IMR-90 (cell line): ENCODE data around the gene HES1. TPM values are rescaled to one million over a fixed set of nuclear protein-coding genes. Genes with fewer than 3 reads are reported as not detected.
"Not testable (repeated sequence)": the region's sequence is repeated elsewhere in the genome, so short reads cannot be mapped to it uniquely, and the experiment has no call there.

ENCODE experiments used
- ATAC-seq: fragments of 200-7000 bp; cut with Tn5 transposase; 2 replicates; pipeline ENCODE4 v1.9.1; 2020; ENCODE audit warnings: low read depth, mild to moderate bottlenecking, moderate library complexity
- BruUV-seq: library from RNA; stranded (reverse); fragments of 400-500 nt; replicated peaks from 2 replicates; lab custom pipeline; 2021; lab: Mats Ljungman, UMichigan
- CTCF ChIA-PET: fragments of 300-600 bp; formaldehyde crosslinking; extraction: SDS; loops from one replicate; lab custom pipeline; 2021; ENCODE audit warnings: antibody characterized with exemption; lab: Yijun Ruan, JAX
- POLR2A ChIA-PET: fragments of 300-600 bp; sonication (Branson Sonifier 250); formaldehyde crosslinking; loops from one replicate; lab custom pipeline; 2022; ENCODE audit warnings: antibody characterized with exemption; ENCODE audit not compliant: unreplicated experiment; lab: Charles Lee
- DNase-seq: peaks from one replicate; pipeline ENCODE4 v3.0.0; 2013
- H2AFZ ChIP-seq: replicated peaks from 2 replicates; pipeline ENCODE3; 2013; ENCODE audit warnings: low read length, mild to moderate bottlenecking; ENCODE audit not compliant: poor library complexity
- H2AK5ac ChIP-seq: 2 replicates; pipeline ENCODE4 v1.6.1; 2013; ENCODE audit warnings: low read depth, low read length, inconsistent platforms
- H2AK9ac ChIP-seq: replicated peaks from 2 replicates; pipeline ENCODE3; 2013; ENCODE audit warnings: mild to moderate bottlenecking, low read depth, low read length, moderate library complexity; ENCODE audit not compliant: poor library complexity
- H2BK120ac ChIP-seq: 2 replicates; pipeline ENCODE4 v1.6.1; 2013; ENCODE audit warnings: low read depth, low read length, inconsistent platforms
- H2BK15ac ChIP-seq: 3 replicates; pipeline ENCODE4 v1.6.1; 2013; ENCODE audit warnings: low read depth, low read length, inconsistent platforms
- H2BK20ac ChIP-seq: 2 replicates; pipeline ENCODE4 v1.6.1; 2013; ENCODE audit warnings: low read depth, mild to moderate bottlenecking, inconsistent platforms, low read length, moderate library complexity
- H2BK5ac ChIP-seq: 2 replicates; pipeline ENCODE4 v1.6.1; 2013; ENCODE audit warnings: mild to moderate bottlenecking, low read depth, low read length, inconsistent platforms; ENCODE audit not compliant: poor library complexity, severe bottlenecking
- H3K14ac ChIP-seq: replicated peaks from 2 replicates; pipeline ENCODE4 v1.6.1; 2013; ENCODE audit warnings: low read depth, low read length, inconsistent platforms
- H3K18ac ChIP-seq: 2 replicates; pipeline ENCODE4 v1.6.1; 2013; ENCODE audit warnings: low read depth, low read length, control low read depth
- H3K23ac ChIP-seq: 2 replicates; pipeline ENCODE4 v1.6.1; 2013; ENCODE audit warnings: low read depth, low read length, inconsistent platforms
- H3K27ac ChIP-seq: 2 replicates; pipeline ENCODE4 v1.5.1; 2013; ENCODE audit warnings: mild to moderate bottlenecking, control low read depth, low read length; ENCODE audit not compliant: insufficient read depth
- H3K27me3 ChIP-seq: 2 replicates; pipeline ENCODE4 v1.6.1; 2013; ENCODE audit warnings: low read length; ENCODE audit not compliant: control insufficient read depth, insufficient read depth
- H3K36me3 ChIP-seq: 2 replicates; pipeline ENCODE4 v1.6.1; 2013; ENCODE audit warnings: low read length, mixed read lengths; ENCODE audit not compliant: control insufficient read depth, insufficient read depth
- H3K4ac ChIP-seq: 2 replicates; pipeline ENCODE4 v1.6.1; 2013; ENCODE audit warnings: low read depth, low read length, inconsistent platforms
- H3K4me1 ChIP-seq: 2 replicates; pipeline ENCODE4 v1.6.1; 2013; ENCODE audit warnings: low read length, mixed read lengths; ENCODE audit not compliant: control insufficient read depth, insufficient read depth
- H3K4me2 ChIP-seq: 2 replicates; pipeline ENCODE4 v1.6.1; 2013; ENCODE audit warnings: low read depth, mild to moderate bottlenecking, control low read depth, low read length, moderate library complexity
- H3K4me3 ChIP-seq: 2 replicates; pipeline ENCODE4 v1.5.1; 2013; ENCODE audit warnings: low read depth, mild to moderate bottlenecking, control low read depth, low read length, moderate library complexity; ENCODE audit not compliant: insufficient read depth
- H3K56ac ChIP-seq: 2 replicates; pipeline ENCODE4 v1.6.1; 2013; ENCODE audit warnings: low read length, inconsistent platforms; ENCODE audit not compliant: insufficient read depth; ENCODE audit errors: extremely low read depth
- H3K79me1 ChIP-seq, 2 experiments: 2 replicates each; pipeline ENCODE4 v1.6.1; 2013; ENCODE audit warnings: low read length in 2 of 2, inconsistent platforms in 1 of 2, low read depth in 1 of 2
- H3K9ac ChIP-seq: 2 replicates; pipeline ENCODE4 v1.6.1; 2013; ENCODE audit warnings: low read depth, low read length, control low read depth
- H3K9me1 ChIP-seq: 2 replicates; pipeline ENCODE4 v1.6.1; 2013; ENCODE audit warnings: low read length, inconsistent platforms; ENCODE audit not compliant: insufficient read depth
- H3K9me3 ChIP-seq: 2 replicates; pipeline ENCODE4 v1.6.1; 2013; ENCODE audit warnings: low read length; ENCODE audit not compliant: control insufficient read depth, insufficient read depth
- H4K20me1 ChIP-seq: 2 replicates; pipeline ENCODE4 v1.6.1; 2013; ENCODE audit warnings: low read length, inconsistent platforms; ENCODE audit not compliant: insufficient read depth
- H4K5ac ChIP-seq: 2 replicates; pipeline ENCODE4 v1.6.1; 2013; ENCODE audit warnings: mild to moderate bottlenecking, low read depth, low read length, control low read depth
- H4K8ac ChIP-seq, 2 experiments: 2 replicates each; pipeline ENCODE4 v1.6.1; 2013; ENCODE audit warnings: low read depth in 2 of 2, low read length in 2 of 2, control low read depth in 1 of 2, inconsistent platforms in 1 of 2
- H4K91ac ChIP-seq: 2 replicates; pipeline ENCODE4 v1.6.1; 2013; ENCODE audit warnings: low read depth, low read length, inconsistent platforms; ENCODE audit not compliant: insufficient read depth
- WGBS, 2 experiments: methylation state at CpG; one replicate each; pipeline versions ENCODE4 v1.1.5 to v1.1.7; 2013; ENCODE audit warnings: missing lambda C conversion rate in 2 of 2; ENCODE audit not compliant: insufficient read length in 1 of 2; ENCODE audit errors: extremely low coverage in 2 of 2; 5-methylcytosine and 5-hydroxymethylcytosine counted together
- dilution Hi-C: fragments of 300-500 bp; cut with HindIII; formaldehyde crosslinking; loops from one replicate; pipeline ENCODE4 v1.14.3; 2018; ENCODE audit warnings: low sequenced_read_pairs; ENCODE audit not compliant: unreplicated experiment
- in situ Hi-C: fragments of 300-500 bp; cut with MboI; formaldehyde crosslinking; loops from 3 replicates; pipeline ENCODE4 v1.14.3; 2019; ENCODE audit warnings: low sequenced_read_pairs, inconsistent platforms, mixed read lengths
- intact Hi-C: fragments of 100-400 bp; cut with micrococcal nuclease; formaldehyde crosslinking; loops from 2 replicates; pipeline ENCODE4 v1.10.0; 2022
- polyA plus RNA-seq, 3 experiments: library from polyadenylated mRNA; depleted of rRNA; stranded (reverse); fragments of >200 nt; gene quantifications; 2 replicates each; pipeline ENCODE4 v1.2.3, GENCODE V29; 2012; ENCODE audit warnings: low replicate concordance in 1 of 3
- total RNA-seq: library from RNA; depleted of rRNA; stranded (reverse); fragments of >200 nt; gene quantifications from 2 replicates; pipeline ENCODE4 v1.2.3, GENCODE V29; 2012

Gene HES1
- total and polyA plus RNA-seq, 2 of the 4 experiments (the other 2 are of a cell fraction) = 3.6 to 6.7 TPM

DNA sequence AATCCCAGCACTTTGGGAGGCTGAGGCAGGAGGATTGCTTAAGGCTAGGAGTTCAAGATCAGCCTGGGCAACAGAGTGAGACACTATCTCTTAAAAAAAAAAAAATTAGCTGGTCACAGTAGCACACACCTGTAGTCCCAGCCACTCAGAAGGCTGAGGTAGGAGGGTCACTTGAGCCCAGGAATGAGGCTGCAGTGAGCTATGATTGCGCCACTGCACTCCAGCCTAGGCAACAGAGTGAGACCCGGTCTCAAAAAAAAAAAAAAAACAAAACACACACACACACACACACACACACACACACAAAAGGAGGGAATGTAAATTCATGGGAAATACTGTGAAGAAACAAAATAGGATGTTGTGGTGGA is 15.0 kb downstream of the HES1 start:
- H3K23ac ChIP-seq, H2BK20ac ChIP-seq, CTCF ChIA-PET, H3K18ac ChIP-seq, H2BK5ac ChIP-seq, H3K14ac ChIP-seq, H4K20me1 ChIP-seq, BruUV-seq, ATAC-seq, H3K36me3 ChIP-seq, H3K9me3 ChIP-seq, H3K4me2 ChIP-seq, H2BK120ac ChIP-seq, H3K4me1 ChIP-seq, H3K9ac ChIP-seq, intact Hi-C loops, in situ Hi-C loops, dilution Hi-C loops, H4K91ac ChIP-seq, H3K56ac ChIP-seq, H2AK5ac ChIP-seq, H3K79me1 ChIP-seq, H2AFZ ChIP-seq, H3K9me1 ChIP-seq, H2BK15ac ChIP-seq, H2AK9ac ChIP-seq, H3K4ac ChIP-seq, DNase-seq, H3K4me3 ChIP-seq, H4K5ac ChIP-seq, H4K8ac ChIP-seq, POLR2A ChIA-PET, H3K27ac ChIP-seq: not testable (repeated sequence)
- no CpG with 5 or more reads among the region's 2 CpGs for WGBS, 2 experiments
- peaks cover 46% of the 10 kb centered on the region for H3K27me3 ChIP-seq
